ACC112 (cell line): ENCODE results near the gene TBC1D9.

Source experiments
- H2AFZ ChIP-seq: fragments of 200-600 bp; sonication (generic); one replicate; pipeline ENCODE4 v1.6.0; 2017; ENCODE audit warnings: antibody characterized with exemption, low read length; ENCODE audit not compliant: unreplicated experiment
- H3K27ac ChIP-seq: fragments of 200-600 bp; sonication (generic); 2 replicates; pipeline ENCODE4 v1.5.1; 2014; ENCODE audit warnings: low read depth, mild to moderate bottlenecking, antibody characterized with exemption, low read length, moderate library complexity
- H3K27me3 ChIP-seq: fragments of 200-600 bp; sonication (generic); 2 replicates; pipeline ENCODE4 v1.6.1; 2014; ENCODE audit warnings: mild to moderate bottlenecking, antibody characterized with exemption, low read length, moderate library complexity, mixed read lengths; ENCODE audit not compliant: insufficient read depth
- H3K36me3 ChIP-seq: fragments of 200-600 bp; sonication (generic); 2 replicates; pipeline ENCODE4 v1.6.1; 2016; ENCODE audit warnings: mild to moderate bottlenecking, antibody characterized with exemption, low read length, moderate library complexity, mixed read lengths; ENCODE audit not compliant: insufficient read depth
- H3K4me1 ChIP-seq: fragments of 200-600 bp; sonication (generic); one replicate; pipeline ENCODE4 v1.6.1; 2016; ENCODE audit warnings: low read length, mixed read lengths; ENCODE audit not compliant: insufficient read depth, unreplicated experiment, control insufficient read depth
- H3K4me3 ChIP-seq: fragments of 200-600 bp; sonication (generic); 2 replicates; pipeline ENCODE4 v1.5.1; 2014; ENCODE audit warnings: mild to moderate bottlenecking, low read depth, low read length
- H3K79me2 ChIP-seq: fragments of 200-600 bp; sonication (generic); one replicate; pipeline ENCODE4 v1.6.0; 2016; ENCODE audit warnings: low read length; ENCODE audit not compliant: control insufficient read depth, unreplicated experiment, insufficient read depth

The TBC1D9 gene

DNA sequence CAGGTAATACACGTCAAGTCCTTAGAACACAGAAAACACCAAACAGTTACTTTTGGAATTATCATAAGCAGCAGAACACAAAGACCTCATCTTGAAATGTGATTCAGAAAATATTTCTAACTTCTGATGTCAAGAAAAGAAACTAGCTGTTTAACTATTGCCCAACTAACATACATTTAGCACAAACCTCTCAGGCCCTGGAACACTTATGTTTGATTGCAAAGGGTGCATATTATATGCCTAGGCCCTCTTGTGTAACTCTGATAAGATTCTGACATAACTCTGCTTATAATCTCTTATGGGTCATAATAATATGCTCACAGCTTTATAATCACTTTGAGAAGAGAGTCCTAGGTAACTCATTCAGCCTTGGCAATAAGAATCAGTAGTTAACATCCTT is 62.6 kb downstream of the TBC1D9 start:
- H2AFZ ChIP-seq = no peak overlapping the region
- H3K4me3 ChIP-seq = no peak overlapping the region

DNA sequence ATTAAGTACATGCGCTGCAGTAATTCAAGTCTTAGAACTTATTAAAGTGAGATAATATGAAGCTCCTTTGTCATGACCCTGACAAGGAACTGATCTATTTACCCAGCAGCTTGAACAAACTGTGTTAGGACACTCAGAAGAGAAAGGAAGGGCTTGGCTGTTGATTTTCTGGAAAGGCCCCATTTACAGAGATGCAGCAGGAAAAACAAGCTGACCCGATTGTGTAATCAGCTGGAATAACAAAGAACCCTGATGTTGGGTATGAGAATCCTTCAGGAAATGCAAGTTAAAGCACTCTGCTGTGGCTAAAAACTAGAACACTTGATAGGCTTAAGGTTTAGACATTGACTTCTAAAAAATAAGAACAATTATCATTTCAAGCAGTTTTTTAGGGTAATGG is 64.8 kb downstream of the TBC1D9 start:
- Histone ChIP-seq H3K79me2 (no peaks in the 10 kb centered on the region), H3K27ac (no peak overlapping the region), H3K27me3 (no peaks in the 10 kb centered on the region), H3K4me1 (peaks cover 27% of the 10 kb centered on the region), H3K4me3 (no peak overlapping the region), H2AFZ (no peak overlapping the region), H3K36me3 (peaks cover 3% of the 10 kb centered on the region; the same call in 1 of the 2 replicates)

More for the DNA sequence above, 62.6 kb downstream of the TBC1D9 start:
- no peaks in the 10 kb centered on the region for H3K36me3 ChIP-seq
- no peaks in the 10 kb centered on the region for H3K27me3 ChIP-seq
- no peaks in the 10 kb centered on the region for H3K79me2 ChIP-seq
- no peak overlapping the region for H3K27ac ChIP-seq
- H3K4me1 ChIP-seq = peaks cover 20% of the 10 kb centered on the region

DNA sequence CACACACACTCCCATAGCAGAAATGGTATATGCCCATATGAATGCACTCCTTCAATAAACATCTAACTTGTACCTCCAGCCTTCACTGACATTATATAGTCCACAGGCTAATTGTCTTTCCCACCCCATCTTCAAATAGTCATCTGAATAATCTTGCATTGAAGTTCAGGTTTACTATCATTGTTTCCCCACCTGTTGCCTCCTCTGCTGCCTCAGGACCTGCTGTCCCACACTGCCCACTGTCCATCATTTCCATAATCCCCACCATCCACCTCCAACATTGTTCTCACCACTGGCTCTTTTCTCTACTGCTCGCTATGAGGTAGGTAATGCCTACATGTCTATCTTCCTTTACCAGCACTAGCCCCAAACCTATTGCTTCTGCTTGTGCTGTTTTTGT is 66.1 kb downstream of the TBC1D9 start:
- no peaks in the 10 kb centered on the region for H3K27me3 ChIP-seq
- H2AFZ ChIP-seq = no peak overlapping the region
- peaks cover 27% of the 10 kb centered on the region for H3K4me1 ChIP-seq
- H3K79me2 ChIP-seq = no peaks in the 10 kb centered on the region
- peaks cover 10% of the 10 kb centered on the region; the same call in 1 of the 2 replicates for H3K36me3 ChIP-seq
- H3K4me3 ChIP-seq = no peak overlapping the region
- no peak overlapping the region for H3K27ac ChIP-seq

DNA sequence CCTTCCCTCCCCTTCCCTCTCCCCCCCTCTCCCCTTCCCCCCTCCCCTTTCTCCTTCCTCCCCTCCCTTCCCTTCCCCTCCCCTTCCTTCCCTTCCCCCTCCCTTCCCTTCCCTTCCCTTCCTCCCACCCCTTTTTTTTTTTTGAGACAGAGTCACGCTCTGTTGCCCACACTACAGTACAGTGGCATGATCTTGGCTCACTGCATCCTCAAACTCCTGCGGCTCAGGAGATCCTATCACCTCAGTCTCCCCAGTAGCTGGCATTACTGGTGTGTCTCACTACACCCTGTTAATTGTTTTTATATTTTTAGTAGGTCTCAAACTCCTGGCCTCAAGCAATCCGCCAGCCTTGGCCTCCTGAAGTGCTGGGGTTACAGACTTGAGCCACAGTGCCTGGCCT is 66.6 kb downstream of the TBC1D9 start:
- Histone ChIP-seq H2AFZ (no peak overlapping the region), H3K27ac (no peak overlapping the region), H3K36me3 (peaks cover 11% of the 10 kb centered on the region; the same call in 1 of the 2 replicates), H3K4me3 (no peak overlapping the region), H3K79me2 (no peaks in the 10 kb centered on the region), H3K4me1 (peaks cover 27% of the 10 kb centered on the region), H3K27me3 (no peaks in the 10 kb centered on the region)

DNA sequence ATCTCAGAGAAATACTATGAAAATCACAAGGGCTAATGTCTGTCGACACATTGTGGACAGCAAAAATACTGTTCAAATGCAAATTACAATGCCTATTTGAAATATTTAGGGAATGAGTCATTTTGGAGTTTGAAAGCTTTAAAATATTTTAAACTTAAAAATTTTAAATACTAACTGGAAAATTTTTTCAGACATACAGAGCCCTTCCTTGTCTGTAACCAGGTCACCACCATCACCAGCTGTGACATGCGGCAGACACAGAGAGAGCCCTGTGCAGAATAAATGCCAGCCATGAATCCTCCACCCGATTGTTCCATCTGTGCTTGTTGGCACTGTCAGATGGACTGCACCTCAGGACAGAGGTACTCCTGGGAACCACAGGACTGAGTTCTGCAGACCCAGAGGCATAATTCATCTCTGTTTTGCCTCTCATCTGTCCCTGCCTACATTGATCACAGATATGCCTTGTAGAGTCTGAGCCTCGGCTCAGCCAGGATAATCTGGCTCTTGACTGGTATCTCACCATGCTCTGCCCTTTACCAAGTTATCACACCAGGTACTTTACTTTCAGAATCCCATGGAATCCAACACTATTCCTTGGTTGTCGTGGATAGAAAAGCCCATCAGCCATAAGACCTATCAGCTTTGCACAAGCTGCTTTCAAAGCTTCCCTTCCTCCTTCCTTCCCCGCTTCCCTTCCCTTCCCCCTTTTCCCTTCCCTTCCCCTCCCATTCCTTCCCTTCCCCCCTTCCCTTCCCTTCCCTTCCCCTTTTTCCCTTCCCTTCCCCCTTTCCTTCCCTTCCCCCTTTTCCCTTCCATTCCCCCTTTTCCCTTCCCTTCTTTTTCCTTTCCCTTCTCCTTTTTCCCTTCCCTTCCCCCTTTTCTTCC is 67.2 kb downstream of the TBC1D9 start:
- Histone ChIP-seq H3K36me3 (peaks cover 11% of the 10 kb centered on the region; the same call in 1 of the 2 replicates), H3K4me1 (peaks cover 27% of the 10 kb centered on the region), H3K79me2 (no peaks in the 10 kb centered on the region), H3K27ac (no peak overlapping the region), H3K27me3 (no peaks in the 10 kb centered on the region), H2AFZ (no peak overlapping the region), H3K4me3 (no peak overlapping the region)

DNA sequence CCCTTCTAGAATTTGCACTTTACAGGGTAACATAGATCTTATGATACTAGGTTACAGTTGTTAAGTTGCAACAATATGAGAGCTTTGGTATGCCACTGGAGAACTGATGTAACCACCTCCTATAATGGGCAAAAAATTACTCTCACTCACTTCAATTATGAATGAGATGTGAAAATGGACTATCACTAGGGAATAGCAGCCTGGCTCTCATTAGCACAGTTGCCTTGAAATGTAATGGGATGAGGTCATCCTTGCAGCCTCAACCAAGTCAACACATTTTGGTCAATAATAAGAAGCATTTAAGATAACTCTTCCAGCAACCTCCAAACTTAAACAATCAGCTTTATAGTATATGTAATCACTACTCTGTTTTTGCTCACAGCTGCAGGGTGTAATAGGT is 69.4 kb downstream of the TBC1D9 start:
- no peaks in the 10 kb centered on the region for H3K79me2 ChIP-seq
- no peak overlapping the region for H2AFZ ChIP-seq
- H3K36me3 ChIP-seq = peaks cover 11% of the 10 kb centered on the region; the same call in 1 of the 2 replicates
- H3K4me3 ChIP-seq = no peak overlapping the region
- no peaks in the 10 kb centered on the region for H3K27me3 ChIP-seq
- H3K4me1 ChIP-seq = peaks cover 22% of the 10 kb centered on the region
- no peak overlapping the region for H3K27ac ChIP-seq

DNA sequence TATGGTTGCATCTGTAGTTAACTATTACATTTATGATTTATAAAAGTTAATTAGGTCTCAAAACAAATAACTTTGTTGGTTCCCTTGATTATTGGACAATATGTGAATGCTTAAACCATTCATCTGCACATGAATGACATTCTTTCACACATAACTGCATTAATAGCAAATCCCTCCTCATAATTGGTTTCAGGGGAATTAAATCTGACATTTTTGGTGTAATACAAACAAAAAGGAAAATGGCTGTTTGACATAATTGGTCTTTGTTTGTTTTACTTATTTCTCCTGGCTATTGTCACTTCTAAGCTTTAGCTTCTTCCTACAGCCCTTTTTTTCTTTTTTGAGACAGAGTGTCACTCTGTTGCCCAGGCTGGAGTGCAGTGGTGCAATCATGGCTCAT is 71.9 kb downstream of the TBC1D9 start:
- H3K36me3 ChIP-seq = peaks cover 15% of the 10 kb centered on the region
- no peaks in the 10 kb centered on the region for H3K27me3 ChIP-seq
- no peak overlapping the region for H3K4me3 ChIP-seq
- peaks cover 14% of the 10 kb centered on the region for H3K4me1 ChIP-seq
- H3K27ac ChIP-seq = no peak overlapping the region
- H3K79me2 ChIP-seq = no peaks in the 10 kb centered on the region
- H2AFZ ChIP-seq = no peak overlapping the region

DNA sequence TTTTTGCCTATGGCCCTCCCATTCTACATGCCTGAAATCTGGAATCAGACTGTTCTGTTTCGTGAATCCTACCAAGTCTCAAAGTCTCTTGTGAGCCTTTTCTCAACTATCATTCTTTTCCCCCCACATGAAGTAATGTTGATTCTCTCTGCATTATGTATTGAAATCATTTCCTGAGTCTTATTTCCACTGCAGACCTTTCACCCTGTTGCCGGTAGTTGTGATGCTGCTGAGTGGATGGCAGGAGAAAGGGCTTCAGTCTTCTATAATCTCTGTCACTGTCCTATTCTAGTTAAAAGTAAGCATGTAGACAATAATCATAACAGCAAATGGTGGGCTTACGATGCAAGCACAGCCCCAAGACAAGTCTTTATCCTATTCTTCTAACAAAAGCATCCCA is 75.0 kb downstream of the TBC1D9 start:
- Histone ChIP-seq H3K27me3 (no peaks in the 10 kb centered on the region), H3K36me3 (peaks cover 11% of the 10 kb centered on the region), H3K27ac (no peak overlapping the region), H3K79me2 (no peaks in the 10 kb centered on the region), H3K4me3 (no peak overlapping the region), H3K4me1 (no peaks in the 10 kb centered on the region), H2AFZ (no peak overlapping the region)

DNA sequence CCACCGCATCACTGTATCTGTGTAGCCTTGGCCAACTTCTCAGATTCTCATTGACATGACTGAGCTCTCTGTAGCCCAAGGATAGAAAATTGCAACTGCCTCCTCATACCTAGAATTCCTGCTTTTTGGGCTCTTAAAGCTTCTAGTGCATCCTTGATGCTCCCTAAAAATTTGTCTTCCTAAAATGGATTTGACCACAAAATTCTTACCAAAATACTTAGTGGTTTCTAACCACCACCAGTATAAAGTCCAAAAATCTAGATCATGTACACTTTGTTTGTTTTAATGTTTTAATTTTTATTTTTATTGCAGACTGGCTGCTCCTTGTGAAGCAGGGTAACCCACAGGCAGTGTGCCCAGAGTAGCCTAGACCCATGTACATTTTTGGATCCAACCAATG is 75.5 kb downstream of the TBC1D9 start:
- H3K27ac ChIP-seq = no peak overlapping the region
- no peaks in the 10 kb centered on the region for H3K79me2 ChIP-seq
- H3K36me3 ChIP-seq = peaks cover 8% of the 10 kb centered on the region
- no peak overlapping the region for H2AFZ ChIP-seq
- H3K27me3 ChIP-seq = no peaks in the 10 kb centered on the region
- H3K4me1 ChIP-seq = no peaks in the 10 kb centered on the region
- H3K4me3 ChIP-seq = no peak overlapping the region

DNA sequence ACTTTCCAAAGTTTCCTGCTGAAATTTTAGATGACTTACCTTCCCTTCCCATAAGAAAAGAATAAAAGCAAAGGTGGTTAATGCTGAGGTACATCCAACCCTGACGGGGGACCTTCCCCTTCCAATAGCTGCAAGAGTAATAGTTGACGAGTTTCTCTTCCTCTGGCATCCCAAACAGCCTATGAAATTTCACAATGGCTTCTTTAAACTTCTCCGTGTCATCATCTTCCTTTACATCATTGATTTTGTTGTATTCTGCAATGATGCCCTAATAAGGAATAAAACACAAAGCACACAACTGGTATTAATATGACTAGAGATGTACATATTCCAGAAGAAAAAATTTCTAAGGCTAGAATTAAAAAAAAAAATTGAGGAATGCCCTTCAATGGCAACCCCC is 76.6 kb downstream of the TBC1D9 start:
- Histone ChIP-seq H3K36me3 (peaks cover 4% of the 10 kb centered on the region), H3K79me2 (no peaks in the 10 kb centered on the region), H3K4me1 (no peaks in the 10 kb centered on the region), H3K27ac (no peak overlapping the region), H3K27me3 (no peaks in the 10 kb centered on the region), H3K4me3 (no peak overlapping the region), H2AFZ (no peak overlapping the region)

DNA sequence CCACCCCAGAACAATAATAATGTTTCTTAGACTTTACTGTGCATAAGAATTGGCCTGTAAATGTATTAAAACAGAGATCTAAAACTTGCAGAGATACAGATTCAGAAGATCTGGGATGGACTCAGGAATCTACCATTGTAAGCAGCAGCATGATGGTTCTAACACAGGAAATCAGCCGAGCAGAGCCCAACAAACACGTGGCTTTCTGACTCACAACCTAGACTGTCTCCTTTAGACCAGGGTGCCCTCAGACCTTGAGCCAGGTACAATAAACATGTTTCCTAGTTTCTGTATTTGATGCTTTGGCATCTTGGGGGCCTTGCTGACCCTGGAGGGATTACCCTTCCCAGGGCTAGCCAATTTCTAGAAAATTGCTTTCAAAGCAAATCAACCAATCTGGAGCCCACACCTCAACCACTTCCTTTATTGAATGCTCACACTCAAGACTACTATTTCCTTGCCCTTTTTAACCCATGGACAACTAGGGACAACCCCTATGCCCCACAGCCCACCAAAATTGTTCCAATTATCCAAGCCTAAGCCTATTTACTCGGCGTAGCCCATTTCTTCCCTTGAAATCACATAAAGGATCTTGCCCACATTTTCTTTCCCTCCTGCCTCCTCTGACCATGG is 80.5 kb downstream of the TBC1D9 start:
- no peaks in the 10 kb centered on the region for H3K79me2 ChIP-seq
- no peak overlapping the region for H3K27ac ChIP-seq
- no peak overlapping the region for H2AFZ ChIP-seq
- no peaks in the 10 kb centered on the region for H3K4me1 ChIP-seq
- H3K4me3 ChIP-seq = no peak overlapping the region
- no peaks in the 10 kb centered on the region for H3K27me3 ChIP-seq
- peaks cover 4% of the 10 kb centered on the region for H3K36me3 ChIP-seq
